HepG2 (cell line): ENCODE data around the gene EMILIN1. TPM values are rescaled to one million over a fixed set of nuclear protein-coding genes. Genes with fewer than 3 reads are reported as not detected.

Experiments
- CEBPB ChIP-seq: IDR thresholded peaks from 2 replicates; pipeline ENCODE4 v1.6.1; 2011; ENCODE audit warnings: low read depth, low read length, improper control_type of control experiment, borderline replicate concordance
- EEA1 ChIP-seq: sonication (generic); formaldehyde crosslinking; IDR thresholded peaks from 2 replicates; pipeline ENCODE4 v1.5.1; 2020; ENCODE audit warnings: mild to moderate bottlenecking, missing genetic modification reagents, borderline replicate concordance
- GFI1 ChIP-seq: sonication (generic); formaldehyde crosslinking; IDR thresholded peaks from 2 replicates; pipeline ENCODE4 v1.5.0; 2020; ENCODE audit warnings: missing genetic modification reagents, mild to moderate bottlenecking, borderline replicate concordance
- HMG20B ChIP-seq: conservative IDR thresholded peaks from 2 replicates; pipeline ENCODE4 v1.6.1; 2016; ENCODE audit warnings: missing genetic modification reagents, missing compliant biosample characterization
- MAF1 ChIP-seq: sonication (generic); formaldehyde crosslinking; IDR thresholded peaks from 2 replicates; pipeline ENCODE4 v1.5.0; 2020; ENCODE audit warnings: missing genetic modification reagents, borderline replicate concordance
- NCOA2 ChIP-seq: sonication (generic); formaldehyde crosslinking; IDR thresholded peaks from 2 replicates; pipeline ENCODE4 v1.8.0; 2022; ENCODE audit warnings: inconsistent platforms
- NR2F1 ChIP-seq, 2 experiments: fragments of 450-650 bp in 1 of 2; formaldehyde crosslinking in 1 of 2; IDR thresholded peaks; 2 replicates each; pipeline versions ENCODE4 v1.5.0 to v1.6.1; 2016 to 2020; ENCODE audit warnings: mild to moderate bottlenecking in 1 of 2, missing compliant biosample characterization in 1 of 2, missing genetic modification reagents in 1 of 2, moderate library complexity in 1 of 2
- PHF20 ChIP-seq: sonication (generic); formaldehyde crosslinking; IDR thresholded peaks from 2 replicates; pipeline ENCODE4 v1.5.0; 2020; ENCODE audit warnings: mild to moderate bottlenecking, missing genetic modification reagents
- PRMT3 ChIP-seq: sonication (generic); formaldehyde crosslinking; IDR thresholded peaks from 2 replicates; pipeline ENCODE4 v1.8.1; 2022; ENCODE audit warnings: low read depth, mild to moderate bottlenecking, moderate library complexity, missing genetic modification reagents, borderline replicate concordance
- PRPF4 ChIP-seq: fragments of 200-400 bp; formaldehyde crosslinking; IDR thresholded peaks from 2 replicates; pipeline ENCODE4 v1.6.1; 2016; ENCODE audit warnings: low read length, low read depth; ENCODE audit not compliant: poor library complexity, severe bottlenecking
- SIN3A ChIP-seq: IDR thresholded peaks from 2 replicates; pipeline ENCODE4 v1.6.1; 2011; ENCODE audit warnings: low read depth, mild to moderate bottlenecking, control low read depth, low read length, borderline replicate concordance
- ZNF7 ChIP-seq: IDR thresholded peaks from 2 replicates; pipeline ENCODE4 v1.6.1; 2016; ENCODE audit warnings: missing biosample characterization, missing genetic modification reagents
- ZNF782 ChIP-seq: sonication (generic); formaldehyde crosslinking; IDR thresholded peaks from 2 replicates; pipeline ENCODE4 v1.4.0; 2020; ENCODE audit warnings: missing genetic modification reagents, mild to moderate bottlenecking, borderline replicate concordance
- ZSCAN12 ChIP-seq: sonication (generic); formaldehyde crosslinking; IDR thresholded peaks from 2 replicates; pipeline ENCODE4 v1.9.0; 2021; ENCODE audit warnings: mild to moderate bottlenecking, missing genetic modification reagents
- ZZZ3 ChIP-seq: sonication (generic); formaldehyde crosslinking; IDR thresholded peaks from 2 replicates; pipeline ENCODE4 v1.4.0; 2020; ENCODE audit warnings: missing genetic modification reagents, mild to moderate bottlenecking, borderline replicate concordance
- polyA plus RNA-seq, 8 experiments: library from polyadenylated mRNA; depleted of rRNA in 3 of 8; stranded (reverse) in 7 of 8; unstranded in 1 of 8; fragments of >200 nt; fragmentation: Illumina TruSeq in 4 of 8; extraction: Trizol in 4 of 8; gene quantifications; 2 replicates each; pipeline versions ENCODE4 v1.2.1 to v1.2.3, GENCODE V29; 2011 to 2016; ENCODE audit warnings: low read depth in 4 of 8, missing spikeins in 1 of 8, mixed read lengths in 1 of 8; ENCODE audit not compliant: insufficient read depth in 1 of 8
- total RNA-seq, 5 experiments: library from RNA; depleted of rRNA; stranded (reverse); fragments of >200 nt; fragmentation: Illumina TruSeq; extraction: Trizol; gene quantifications; 2 replicates each; pipeline ENCODE4 v1.2.3, GENCODE V29; 2016; ENCODE audit warnings: low read depth in 1 of 5
- TF ChIP-seq, protein P1 (sequence below): IDR thresholded peaks from 2 replicates; pipeline ENCODE4 v1.6.1; 2016; ENCODE audit warnings: low read depth, borderline replicate concordance
- TF ChIP-seq, protein P2 (sequence below): sonication (generic); formaldehyde crosslinking; conservative IDR thresholded peaks from 2 replicates; pipeline ENCODE4 v1.8.1; 2023; ENCODE audit warnings: missing genetic modification reagents
- TF ChIP-seq, protein P3 (sequence below): sonication (generic); formaldehyde crosslinking; IDR thresholded peaks from 2 replicates; pipeline ENCODE4 v1.4.0; 2020; ENCODE audit warnings: missing genetic modification reagents
- TF ChIP-seq, protein P4 (sequence below): sonication (generic); formaldehyde crosslinking; IDR thresholded peaks from 2 replicates; pipeline ENCODE4 v1.4.0; 2020; ENCODE audit warnings: mild to moderate bottlenecking, low read depth, missing genetic modification reagents
- TF ChIP-seq, protein P5 (sequence below): sonication (generic); formaldehyde crosslinking; IDR thresholded peaks from 2 replicates; pipeline ENCODE4 v1.5.0; 2020; ENCODE audit warnings: missing genetic modification reagents
- TF ChIP-seq, protein P6 (sequence below): sonication (generic); formaldehyde crosslinking; IDR thresholded peaks from 2 replicates; pipeline ENCODE4 v1.4.0; 2020; ENCODE audit warnings: missing genetic modification reagents

EMILIN1 gene
- total and polyA plus RNA-seq, 2 of the 13 experiments (the other 11 are each of a cell fraction or from before 2014, with no cell fraction given), result 8.1 to 9.7 TPM

DNA sequence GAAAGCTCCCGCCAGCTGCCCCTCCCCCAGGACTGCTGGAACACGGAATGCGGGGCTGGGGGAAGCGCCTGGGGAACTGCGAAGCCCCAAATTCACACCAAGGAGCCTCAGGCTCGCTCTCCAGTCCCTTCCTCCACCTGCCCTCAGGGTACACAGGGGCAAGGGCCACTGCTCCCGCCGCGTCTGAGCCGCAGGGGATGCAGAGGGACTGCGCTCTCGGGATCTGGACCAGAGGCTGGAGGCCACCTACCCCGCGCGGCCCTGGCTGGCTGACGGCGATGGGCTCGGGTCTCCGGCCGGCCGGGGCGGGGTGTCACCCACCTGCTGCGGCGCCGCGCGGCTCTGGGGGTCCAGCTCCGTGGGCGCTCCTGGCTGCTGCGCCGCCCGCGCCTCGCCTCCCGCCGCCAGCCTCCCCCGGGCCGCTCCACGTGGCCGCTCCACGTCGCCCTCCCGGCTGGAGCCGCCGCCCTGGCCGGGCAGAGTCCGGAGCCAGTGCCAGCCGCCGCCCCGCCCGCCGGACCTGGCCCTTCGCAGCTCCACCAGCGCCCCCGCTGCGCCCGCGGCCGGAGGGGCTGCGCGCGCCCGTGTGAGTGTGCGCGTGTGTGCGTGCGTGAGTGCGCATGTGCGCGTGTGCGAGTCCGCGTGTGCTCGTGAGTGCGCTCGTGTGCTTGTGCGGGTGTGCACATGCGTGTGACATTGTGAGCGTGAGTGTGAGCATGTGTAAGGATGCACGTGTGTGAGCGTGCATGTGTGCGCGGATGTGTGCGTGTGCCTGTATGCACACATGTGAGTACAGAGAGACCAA is 40.3 kb downstream of the EMILIN1 start, which contains the start of gene CGREF1 (continued):
- no peak for TF ChIP-seq CEBPB
- TF ChIP-seq, protein P1, sequence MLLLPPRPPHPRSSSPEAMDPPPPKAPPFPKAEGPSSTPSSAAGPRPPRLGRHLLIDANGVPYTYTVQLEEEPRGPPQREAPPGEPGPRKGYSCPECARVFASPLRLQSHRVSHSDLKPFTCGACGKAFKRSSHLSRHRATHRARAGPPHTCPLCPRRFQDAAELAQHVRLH (CRISPR knock-in tag), result no peak
- TF ChIP-seq ZNF7, result no peak
- TF ChIP-seq, protein P2, sequence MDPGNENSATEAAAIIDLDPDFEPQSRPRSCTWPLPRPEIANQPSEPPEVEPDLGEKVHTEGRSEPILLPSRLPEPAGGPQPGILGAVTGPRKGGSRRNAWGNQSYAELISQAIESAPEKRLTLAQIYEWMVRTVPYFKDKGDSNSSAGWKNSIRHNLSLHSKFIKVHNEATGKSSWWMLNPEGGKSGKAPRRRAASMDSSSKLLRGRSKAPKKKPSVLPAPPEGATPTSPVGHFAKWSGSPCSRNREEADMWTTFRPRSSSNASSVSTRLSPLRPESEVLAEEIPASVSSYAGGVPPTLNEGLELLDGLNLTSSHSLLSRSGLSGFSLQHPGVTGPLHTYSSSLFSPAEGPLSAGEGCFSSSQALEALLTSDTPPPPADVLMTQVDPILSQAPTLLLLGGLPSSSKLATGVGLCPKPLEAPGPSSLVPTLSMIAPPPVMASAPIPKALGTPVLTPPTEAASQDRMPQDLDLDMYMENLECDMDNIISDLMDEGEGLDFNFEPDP (CRISPR knock-in tag), result no peak
- TF ChIP-seq, protein P3, sequence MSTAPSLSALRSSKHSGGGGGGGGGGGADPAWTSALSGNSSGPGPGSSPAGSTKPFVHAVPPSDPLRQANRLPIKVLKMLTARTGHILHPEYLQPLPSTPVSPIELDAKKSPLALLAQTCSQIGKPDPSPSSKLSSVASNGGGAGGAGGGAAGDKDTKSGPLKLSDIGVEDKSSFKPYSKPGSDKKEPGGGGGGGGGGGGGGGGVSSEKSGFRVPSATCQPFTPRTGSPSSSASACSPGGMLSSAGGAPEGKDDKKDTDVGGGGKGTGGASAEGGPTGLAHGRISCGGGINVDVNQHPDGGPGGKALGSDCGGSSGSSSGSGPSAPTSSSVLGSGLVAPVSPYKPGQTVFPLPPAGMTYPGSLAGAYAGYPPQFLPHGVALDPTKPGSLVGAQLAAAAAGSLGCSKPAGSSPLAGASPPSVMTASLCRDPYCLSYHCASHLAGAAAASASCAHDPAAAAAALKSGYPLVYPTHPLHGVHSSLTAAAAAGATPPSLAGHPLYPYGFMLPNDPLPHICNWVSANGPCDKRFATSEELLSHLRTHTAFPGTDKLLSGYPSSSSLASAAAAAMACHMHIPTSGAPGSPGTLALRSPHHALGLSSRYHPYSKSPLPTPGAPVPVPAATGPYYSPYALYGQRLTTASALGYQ, result no peak
- no peak for TF ChIP-seq ZSCAN12
- peak; percentile 45; the same call in 1 of the 2 replicates for TF ChIP-seq ZNF782 (CRISPR knock-in tag)
- TF ChIP-seq, protein P4, sequence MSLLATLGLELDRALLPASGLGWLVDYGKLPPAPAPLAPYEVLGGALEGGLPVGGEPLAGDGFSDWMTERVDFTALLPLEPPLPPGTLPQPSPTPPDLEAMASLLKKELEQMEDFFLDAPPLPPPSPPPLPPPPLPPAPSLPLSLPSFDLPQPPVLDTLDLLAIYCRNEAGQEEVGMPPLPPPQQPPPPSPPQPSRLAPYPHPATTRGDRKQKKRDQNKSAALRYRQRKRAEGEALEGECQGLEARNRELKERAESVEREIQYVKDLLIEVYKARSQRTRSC (CRISPR knock-in tag), result no peak
- peak; percentile 75; the same call in 1 of the 2 replicates for TF ChIP-seq PRMT3 (CRISPR knock-in tag)
- no peak for TF ChIP-seq NCOA2 (CRISPR knock-in tag)
- no peak for TF ChIP-seq GFI1 (CRISPR knock-in tag)
- TF ChIP-seq NR2F1 (CRISPR knock-in tag; IDR thresholded peaks at IDR 0.05), result no peak
- TF ChIP-seq PHF20, result no peak
- TF ChIP-seq SIN3A, result no peak
- TF ChIP-seq, protein P5, sequence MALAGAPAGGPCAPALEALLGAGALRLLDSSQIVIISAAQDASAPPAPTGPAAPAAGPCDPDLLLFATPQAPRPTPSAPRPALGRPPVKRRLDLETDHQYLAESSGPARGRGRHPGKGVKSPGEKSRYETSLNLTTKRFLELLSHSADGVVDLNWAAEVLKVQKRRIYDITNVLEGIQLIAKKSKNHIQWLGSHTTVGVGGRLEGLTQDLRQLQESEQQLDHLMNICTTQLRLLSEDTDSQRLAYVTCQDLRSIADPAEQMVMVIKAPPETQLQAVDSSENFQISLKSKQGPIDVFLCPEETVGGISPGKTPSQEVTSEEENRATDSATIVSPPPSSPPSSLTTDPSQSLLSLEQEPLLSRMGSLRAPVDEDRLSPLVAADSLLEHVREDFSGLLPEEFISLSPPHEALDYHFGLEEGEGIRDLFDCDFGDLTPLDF (CRISPR knock-in tag), result no peak
- no peak for TF ChIP-seq MAF1 (CRISPR knock-in tag)
- no peak for TF ChIP-seq PRPF4
- TF ChIP-seq ZZZ3 (CRISPR knock-in tag), result 0 out of 2 replicates have a peak, but pooled peaks have one; percentile 56
- TF ChIP-seq, protein P6, sequence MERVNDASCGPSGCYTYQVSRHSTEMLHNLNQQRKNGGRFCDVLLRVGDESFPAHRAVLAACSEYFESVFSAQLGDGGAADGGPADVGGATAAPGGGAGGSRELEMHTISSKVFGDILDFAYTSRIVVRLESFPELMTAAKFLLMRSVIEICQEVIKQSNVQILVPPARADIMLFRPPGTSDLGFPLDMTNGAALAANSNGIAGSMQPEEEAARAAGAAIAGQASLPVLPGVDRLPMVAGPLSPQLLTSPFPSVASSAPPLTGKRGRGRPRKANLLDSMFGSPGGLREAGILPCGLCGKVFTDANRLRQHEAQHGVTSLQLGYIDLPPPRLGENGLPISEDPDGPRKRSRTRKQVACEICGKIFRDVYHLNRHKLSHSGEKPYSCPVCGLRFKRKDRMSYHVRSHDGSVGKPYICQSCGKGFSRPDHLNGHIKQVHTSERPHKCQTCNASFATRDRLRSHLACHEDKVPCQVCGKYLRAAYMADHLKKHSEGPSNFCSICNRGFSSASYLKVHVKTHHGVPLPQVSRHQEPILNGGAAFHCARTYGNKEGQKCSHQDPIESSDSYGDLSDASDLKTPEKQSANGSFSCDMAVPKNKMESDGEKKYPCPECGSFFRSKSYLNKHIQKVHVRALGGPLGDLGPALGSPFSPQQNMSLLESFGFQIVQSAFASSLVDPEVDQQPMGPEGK, result peak; percentile 7; the same call in 1 of the 2 replicates
- TF ChIP-seq HMG20B (CRISPR knock-in tag), result no peak
- TF ChIP-seq EEA1 (CRISPR knock-in tag), result no peak; the same call in 1 of the 2 replicates
